ENCODE data around the gene FBXL5. TPM values are rescaled to one million over a fixed set of nuclear protein-coding genes. Genes with fewer than 3 reads are reported as not detected.

Gene FBXL5
- total and polyA plus RNA-seq, 2 of the 13 experiments (the other 11 are each of a cell fraction or from before 2014, with no cell fraction given): 17.4 to 45.3 TPM

DNA sequence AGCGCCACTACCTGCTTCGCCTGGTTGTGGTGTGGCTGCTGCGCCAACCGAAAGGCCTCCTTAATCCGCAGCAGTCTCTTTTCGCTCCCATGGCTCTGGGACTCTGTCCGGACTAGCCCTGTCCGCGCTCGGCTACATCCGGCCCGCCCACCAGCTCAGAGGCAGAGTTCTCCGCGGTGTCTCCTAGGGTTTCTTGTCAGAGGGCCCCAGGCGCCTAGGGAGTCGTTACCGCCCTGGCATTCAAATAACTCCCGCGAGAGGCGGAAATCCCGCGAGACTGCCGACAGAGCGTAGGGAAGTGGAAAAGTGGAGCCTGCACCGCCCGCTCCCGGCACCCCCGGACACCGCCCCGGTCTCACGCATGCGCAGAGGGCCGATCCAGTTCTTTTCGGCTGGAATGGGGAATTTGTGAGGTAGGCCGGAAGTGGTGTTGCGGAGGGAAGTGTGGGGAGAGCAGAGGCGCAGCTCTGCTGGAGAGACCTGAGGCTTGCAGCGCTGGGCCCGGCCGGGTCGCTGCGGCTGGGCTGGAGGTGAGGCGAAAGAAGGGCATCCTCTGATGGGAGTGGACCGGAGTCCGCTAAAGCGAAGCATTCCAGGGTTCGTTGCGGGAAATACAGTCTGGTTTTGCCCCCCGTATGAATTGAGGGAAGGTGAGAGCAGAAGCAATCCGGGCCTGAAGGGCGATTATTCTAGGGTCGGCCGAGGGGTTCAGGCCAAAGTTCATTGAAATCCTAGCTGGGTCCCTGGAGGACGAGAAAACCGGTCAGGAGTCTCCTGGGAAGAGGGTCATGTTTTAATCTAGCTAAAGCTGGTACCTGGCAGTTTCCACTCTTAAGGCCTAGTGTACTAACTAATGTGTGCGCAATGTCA, 26.4 kb upstream of the FBXL5 start, which contains the start of gene FAM200B (continued):
- TF ChIP-seq ZNF18 (CRISPR knock-in tag; IDR thresholded peaks at IDR 0.05; ENCODE audit: insufficient replicate concordance): no peak
- TF ChIP-seq ZNF563 (CRISPR knock-in tag; IDR thresholded peaks at IDR 0.05): peak; percentile 70; the same call in 1 of the 2 replicates
- TF ChIP-seq STAT5B (CRISPR knock-in tag; IDR thresholded peaks at IDR 0.05): no peak
- TF ChIP-seq ZNF841 (CRISPR knock-in tag; IDR thresholded peaks at IDR 0.05; ENCODE audit: borderline replicate concordance): peak; percentile 63; the same call in 1 of the 2 replicates
- TF ChIP-seq NCOA2 (CRISPR knock-in tag; IDR thresholded peaks at IDR 0.05): peak; percentile 25; the same call in 1 of the 2 replicates
- TF ChIP-seq ZNF558 (CRISPR knock-in tag; IDR thresholded peaks at IDR 0.05; ENCODE audit: borderline replicate concordance): peak; percentile 94; the same call in 1 of the 2 replicates
- TF ChIP-seq MTERF4 (CRISPR knock-in tag; IDR thresholded peaks at IDR 0.05): no peak; the same call in 1 of the 2 replicates
- no peak; the same call in 1 of the 2 replicates for TF ChIP-seq ZNF460 (CRISPR knock-in tag; IDR thresholded peaks at IDR 0.05; ENCODE audit: borderline replicate concordance)
- no peak for TF ChIP-seq MBNL3 (CRISPR knock-in tag; conservative IDR thresholded peaks at IDR 0.05)
- peak; percentile 99 for TF ChIP-seq ARID4A (CRISPR knock-in tag; IDR thresholded peaks at IDR 0.05; ENCODE audit: borderline replicate concordance)
- TF ChIP-seq ZNF709 (CRISPR knock-in tag; IDR thresholded peaks at IDR 0.05): peak; percentile 92; the same call in 1 of the 2 replicates
- peak; percentile 88; the same call in 1 of the 2 replicates for TF ChIP-seq TRAFD1 (CRISPR knock-in tag; IDR thresholded peaks at IDR 0.05; ENCODE audit: borderline replicate concordance)
- TF ChIP-seq JUND (CRISPR knock-in tag; IDR thresholded peaks at IDR 0.05): no peak
- TF ChIP-seq ZNF549 (CRISPR knock-in tag; IDR thresholded peaks at IDR 0.05): no peak
- TF ChIP-seq HOXD1 (CRISPR knock-in tag; IDR thresholded peaks at IDR 0.05): peak; percentile 12; the same call in 1 of the 2 replicates
